Endothelial cell of umbilical vein (primary cell): Measurements from ENCODE around the gene THSD4. TPM values are rescaled to one million over a fixed set of nuclear protein-coding genes. Genes with fewer than 3 reads are reported as not detected.
"Not testable (repeated sequence)": the region's sequence is repeated elsewhere in the genome, so short reads cannot be mapped to it uniquely, and the experiment has no call there.

ENCODE experiments used
- BruUV-seq: library from RNA; stranded (reverse); fragments of 400-500 nt; replicated peaks from 2 replicates; lab custom pipeline; 2021; lab: Mats Ljungman, UMichigan
- CTCF ChIA-PET: fragments of 300-600, 350-600 bp; sonication (Branson Sonifier 250); formaldehyde crosslinking; loops from one replicate; lab custom pipeline; 2021; ENCODE audit warnings: antibody characterized with exemption, inconsistent platforms; lab: Charles Lee
- POLR2A ChIA-PET: fragments of 300-600, 350-600 bp; sonication (Branson Sonifier 250); formaldehyde crosslinking; loops from one replicate; lab custom pipeline; 2021; ENCODE audit warnings: antibody characterized with exemption, inconsistent platforms; lab: Charles Lee
- DNase-seq: peaks from one replicate; pipeline ENCODE4 v3.0.0-alpha.2; 2011; ENCODE audit warnings: low read depth, low spot score
- FAIRE-seq: peaks from 2 replicates; lab custom pipeline; 2011; peaks lifted over from hg19 to GRCh38; lab: Jason Lieb, UNC
- H2AFZ ChIP-seq: 2 replicates; pipeline ENCODE4 v1.6.0; 2012; ENCODE audit warnings: low read depth, low read length, control low read depth, inconsistent platforms
- H3K27ac ChIP-seq: 2 replicates; pipeline ENCODE4 v1.5.1; 2011; ENCODE audit warnings: low read depth, mild to moderate bottlenecking, control low read depth, low read length, moderate library complexity; ENCODE audit not compliant: insufficient read depth
- H3K27me3 ChIP-seq, 2 experiments: 2 replicates each; pipeline versions ENCODE4 v1.6.0 to v1.6.1; 2011; ENCODE audit warnings: low read length in 2 of 2, mixed read lengths in 1 of 2; ENCODE audit not compliant: control insufficient read depth in 2 of 2, insufficient read depth in 2 of 2
- H3K36me3 ChIP-seq, 2 experiments: 2 replicates in 1 of 2; 3 replicates in 1 of 2; pipeline ENCODE4 v1.5.1; 2011; ENCODE audit warnings: low read length in 2 of 2, mild to moderate bottlenecking in 1 of 2, moderate library complexity in 1 of 2; ENCODE audit not compliant: control insufficient read depth in 2 of 2, insufficient read depth in 2 of 2; ENCODE audit errors: extremely low read depth in 1 of 2
- H3K4me1 ChIP-seq: 3 replicates; pipeline ENCODE4 v1.5.1; 2011; ENCODE audit warnings: mild to moderate bottlenecking, low read length; ENCODE audit not compliant: control insufficient read depth, insufficient read depth; ENCODE audit errors: extremely low read depth
- H3K4me2 ChIP-seq: 2 replicates; pipeline ENCODE4 v1.6.1; 2011; ENCODE audit warnings: low read length, control low read depth, mixed read lengths; ENCODE audit not compliant: insufficient read depth
- H3K4me3 ChIP-seq, 3 experiments: fragments of 200-600 bp in 1 of 3; sonication (generic), shearing (Covaris generic) in 1 of 3; replicated peaks in 1 of 3; 2 replicates each; pipeline ENCODE4 v1.5.1; 2011 to 2016; ENCODE audit warnings: control low read depth in 3 of 3, low read length in 3 of 3, mild to moderate bottlenecking in 2 of 3, inconsistent platforms in 1 of 3, low read depth in 1 of 3, moderate library complexity in 1 of 3; ENCODE audit not compliant: insufficient read depth in 1 of 3
- H3K79me2 ChIP-seq: 2 replicates; pipeline ENCODE4 v1.6.0; 2012; ENCODE audit warnings: low read length, inconsistent platforms; ENCODE audit not compliant: control insufficient read depth, insufficient read depth
- H3K9ac ChIP-seq: replicated peaks from 2 replicates; pipeline ENCODE3; 2011; ENCODE audit warnings: low read length, control low read depth; ENCODE audit not compliant: insufficient read depth; ENCODE audit errors: extremely low read depth
- H3K9me1 ChIP-seq: replicated peaks from 3 replicates; pipeline ENCODE4 v1.6.0; 2011; ENCODE audit warnings: mild to moderate bottlenecking, low read length; ENCODE audit not compliant: control insufficient read depth, insufficient read depth; ENCODE audit errors: extremely low read depth
- H3K9me3 ChIP-seq: replicated peaks from 2 replicates; pipeline ENCODE4 v1.5.1; 2012; ENCODE audit warnings: low read length, inconsistent platforms; ENCODE audit not compliant: control insufficient read depth, insufficient read depth
- H4K20me1 ChIP-seq: replicated peaks from 2 replicates; pipeline ENCODE3; 2011; ENCODE audit warnings: mild to moderate bottlenecking, low read length; ENCODE audit not compliant: control insufficient read depth, insufficient read depth; ENCODE audit errors: extremely low read depth
- FOS ChIP-seq: IDR thresholded peaks from 2 replicates; pipeline ENCODE4 v1.6.1; 2011; ENCODE audit warnings: mild to moderate bottlenecking, low read length, moderate library complexity, borderline replicate concordance; ENCODE audit not compliant: insufficient read depth
- POLR2AphosphoS5 ChIP-seq: IDR thresholded peaks from 2 replicates; pipeline ENCODE4 v1.6.1; 2012; ENCODE audit warnings: low read depth, mild to moderate bottlenecking, control low read depth, low read length, moderate library complexity; ENCODE audit not compliant: insufficient read depth
- dilution Hi-C: fragments of 300-500 bp; cut with MboI; formaldehyde crosslinking; loops from one replicate; pipeline ENCODE4 v1.15.0; 2019; ENCODE audit warnings: low sequenced_read_pairs; ENCODE audit not compliant: extremely low pct_ligation_motif_present
- intact Hi-C: fragments of 100-400 bp; cut with micrococcal nuclease; formaldehyde crosslinking; loops from one replicate; pipeline ENCODE4 v1.10.0; 2022
- polyA plus RNA-seq, 4 experiments: library from polyadenylated mRNA; depleted of rRNA in 3 of 4; stranded (reverse) in 3 of 4; unstranded in 1 of 4; fragments of >200 nt; gene quantifications; 2 replicates each; pipeline versions ENCODE4 v1.2.1 to v1.2.3, GENCODE V29; 2011 to 2012; ENCODE audit warnings: missing spikeins in 1 of 4
- total RNA-seq: library from RNA; stranded (reverse); gene quantifications from 2 replicates; pipeline ENCODE4 v1.2.3, GENCODE V29; 2021

The THSD4 gene
- total and polyA plus RNA-seq, 2 donors (not counting 3 experiments of a cell fraction or from before 2014, with no cell fraction given) = 9.9 to 25.4 TPM

DNA sequence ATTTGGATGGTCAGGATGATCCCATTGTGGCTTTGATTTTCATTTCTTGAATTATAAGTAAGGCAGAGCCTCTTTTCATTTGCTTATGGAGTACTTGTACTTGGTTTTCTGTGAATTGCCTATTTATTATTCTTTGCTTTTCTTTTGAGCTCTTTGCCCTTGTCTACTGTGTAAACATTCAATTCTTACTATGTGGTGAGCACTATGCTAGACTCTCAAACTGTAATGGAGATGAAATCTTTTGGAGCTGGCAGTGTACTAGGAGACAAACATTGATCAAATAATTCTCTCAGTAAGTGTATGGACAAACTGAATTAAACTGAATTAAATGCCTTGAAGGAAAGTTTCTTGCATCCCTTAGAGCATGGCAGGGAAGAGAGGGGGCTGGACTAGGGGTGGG, 608.1 kb downstream of the THSD4 start:
- Histone ChIP-seq H3K79me2 (no peaks in the 10 kb centered on the region), H2AFZ (no peak overlapping the region), H3K9me3 (no peaks in the 10 kb centered on the region), H3K9me1 (no peaks in the 10 kb centered on the region), H4K20me1 (no peaks in the 10 kb centered on the region), H3K4me3 (no peak overlapping the region), H3K36me3 (no peaks in the 10 kb centered on the region), H3K27ac (no peak overlapping the region), H3K27me3 (no peaks in the 10 kb centered on the region), H3K4me1 (no peaks in the 10 kb centered on the region), H3K4me2 (no peak overlapping the region), H3K9ac (no peak overlapping the region)
- ChIA-PET CTCF (interaction anchor here (0.7 to 1.1 kb wide), 2 partner anchors 21 to 148 kb away, joined by 3 read pairs; no protein-coding TSS in a partner anchor), POLR2A (no interaction called here)
- dilution Hi-C loops = no loop called here
- DNase-seq (no peak), FAIRE-seq (no peak)
- intact Hi-C loops = no loop called here
- BruUV-seq = no TSS peak
- TF ChIP-seq POLR2AphosphoS5 (no peak), FOS (no peak)

DNA sequence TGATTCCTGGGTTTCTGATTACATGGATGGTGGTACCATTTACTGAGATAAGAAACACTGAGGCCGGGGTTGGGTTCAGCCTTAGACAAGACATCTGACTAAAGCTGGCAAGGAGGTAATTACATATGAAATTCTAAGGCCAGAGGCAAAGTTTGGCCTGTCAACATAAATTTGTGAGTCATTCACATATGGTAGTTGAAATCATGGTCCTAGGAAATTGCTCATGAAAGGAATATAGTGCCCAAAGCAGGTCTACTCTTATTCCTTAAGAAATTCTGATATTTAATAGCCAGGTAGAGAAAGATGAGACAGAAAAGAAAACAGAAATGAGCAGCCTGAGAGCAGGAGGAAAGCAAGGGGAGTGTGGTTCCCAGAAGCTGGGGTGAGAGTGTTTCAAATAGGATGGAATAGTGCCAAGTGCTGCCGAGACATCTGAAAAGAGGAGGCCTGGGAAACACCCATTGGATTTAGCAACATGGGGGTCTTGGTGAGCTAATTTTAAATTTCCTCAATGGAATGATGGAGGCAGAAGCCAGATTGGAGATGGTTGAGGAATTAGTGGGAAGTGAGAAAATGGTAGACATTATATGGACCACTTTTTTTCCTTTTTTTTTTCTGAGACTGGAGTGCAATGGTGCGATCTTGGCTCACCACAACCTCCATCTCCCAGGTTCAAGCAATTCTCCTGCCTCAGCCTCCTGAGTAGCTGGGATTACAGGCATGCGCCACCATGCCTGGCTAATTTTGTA, 610.1 kb downstream of the THSD4 start:
- H2AFZ ChIP-seq, BruUV-seq, H3K36me3 ChIP-seq, dilution Hi-C loops, H3K4me3 ChIP-seq, H3K27me3 ChIP-seq, FAIRE-seq, H4K20me1 ChIP-seq, POLR2A ChIA-PET, H3K9me3 ChIP-seq, H3K4me2 ChIP-seq, H3K4me1 ChIP-seq, intact Hi-C loops, H3K9me1 ChIP-seq, H3K79me2 ChIP-seq, H3K27ac ChIP-seq, H3K9ac ChIP-seq: not testable (repeated sequence)
- CTCF ChIA-PET = interaction anchor here (1.0 kb wide), 1 partner anchor 8 kb away, joined by 4 read pairs; no protein-coding TSS in a partner anchor
- DNase-seq = peak; percentile 12
